Naive thymus-derived CD4-positive, alpha-beta T cell (primary cell): ENCODE measurements around the gene CD300H. TPM values are rescaled to one million over a fixed set of nuclear protein-coding genes. Genes with fewer than 3 reads are reported as not detected.

ENCODE experiments used
- ATAC-seq: fragments of 150-1000 bp; cut with Tn5 transposase; 2 replicates; pipeline ENCODE4 v1.10.0; 2021; ENCODE audit warnings: mild to moderate bottlenecking, moderate library complexity
- CTCF ChIA-PET: fragments of 350-600 bp; sonication (Branson Sonifier 250); formaldehyde crosslinking; loops from one replicate; lab custom pipeline; 2021; ENCODE audit warnings: antibody characterized with exemption; lab: Charles Lee
- POLR2A ChIA-PET: fragments of 350-600 bp; sonication (Branson Sonifier 250); formaldehyde crosslinking; loops from one replicate; lab custom pipeline; 2021; ENCODE audit warnings: antibody characterized with exemption, inconsistent platforms; lab: Charles Lee
- DNase-seq, 9 donors: peaks; one replicate each; pipeline versions ENCODE4 v3.0.0 to v3.0.0-alpha.2; 2020 to 2022; ENCODE audit warnings: mixed read lengths in 1 of 9
- H3K27ac ChIP-seq: one replicate; pipeline ENCODE4 v1.7.0; 2013; ENCODE audit warnings: mild to moderate bottlenecking, low read depth, low read length, moderate library complexity
- H3K27me3 ChIP-seq, 2 donors: one replicate each; pipeline ENCODE4 v1.7.0; 2013; ENCODE audit warnings: low read length in 2 of 2, mild to moderate bottlenecking in 2 of 2, moderate library complexity in 2 of 2; ENCODE audit not compliant: control insufficient read depth in 2 of 2, insufficient read depth in 2 of 2
- H3K36me3 ChIP-seq, 3 experiments: 1 replicate in 2 of 3; 2 replicates in 1 of 3; pipeline ENCODE4 v1.7.0; 2013; ENCODE audit warnings: low read length in 3 of 3, mild to moderate bottlenecking in 3 of 3, moderate library complexity in 1 of 3; ENCODE audit not compliant: insufficient read depth in 3 of 3, control insufficient read depth in 2 of 3
- H3K4me1 ChIP-seq, 2 donors: one replicate each; pipeline ENCODE4 v1.7.0; 2013; ENCODE audit warnings: low read length in 2 of 2, mild to moderate bottlenecking in 2 of 2, moderate library complexity in 1 of 2; ENCODE audit not compliant: control insufficient read depth in 2 of 2, insufficient read depth in 2 of 2
- H3K4me3 ChIP-seq: 2 replicates; pipeline ENCODE4 v1.7.0; 2013; ENCODE audit warnings: mild to moderate bottlenecking, low read length
- H3K9me3 ChIP-seq, 3 experiments: 1 replicate in 2 of 3; 2 replicates in 1 of 3; pipeline ENCODE4 v1.7.0; 2013; ENCODE audit warnings: low read length in 3 of 3; ENCODE audit not compliant: control insufficient read depth in 2 of 3
- H3K27ac Mint-ChIP-seq, 9 donors: one replicate each; pipeline ENCODE4 v1.8.0; 2020 to 2022; ENCODE audit warnings: mixed read lengths in 9 of 9, mild to moderate bottlenecking in 8 of 9, moderate library complexity in 5 of 9, inconsistent platforms in 2 of 9
- H3K27me3 Mint-ChIP-seq, 5 donors: one replicate each; pipeline ENCODE4 v1.8.0; 2021 to 2022; ENCODE audit warnings: mixed read lengths in 5 of 5, mild to moderate bottlenecking in 1 of 5
- H3K36me3 Mint-ChIP-seq, 5 donors: one replicate each; pipeline ENCODE4 v1.8.0; 2020 to 2022; ENCODE audit warnings: mixed read lengths in 5 of 5, mild to moderate bottlenecking in 3 of 5, inconsistent platforms in 1 of 5
- H3K4me1 Mint-ChIP-seq, 7 donors: one replicate each; pipeline ENCODE4 v1.8.0; 2020 to 2022; ENCODE audit warnings: mixed read lengths in 7 of 7, mild to moderate bottlenecking in 3 of 7, inconsistent platforms in 1 of 7
- H3K4me3 Mint-ChIP-seq, 10 donors: one replicate each; pipeline ENCODE4 v1.8.0; 2020 to 2022; ENCODE audit warnings: mild to moderate bottlenecking in 10 of 10, mixed read lengths in 10 of 10, moderate library complexity in 6 of 10, inconsistent platforms in 2 of 10
- H3K9me3 Mint-ChIP-seq, 11 donors: one replicate each; pipeline ENCODE4 v1.8.0; 2020 to 2022; ENCODE audit warnings: mixed read lengths in 11 of 11, mild to moderate bottlenecking in 4 of 11, inconsistent platforms in 1 of 11, moderate library complexity in 1 of 11
- intact Hi-C, 2 donors: fragments of 100-400 bp; cut with micrococcal nuclease; formaldehyde crosslinking; loops; one replicate each; pipeline ENCODE4 v1.15.1; 2023
- polyA plus RNA-seq, 2 donors: library from polyadenylated mRNA; unstranded; fragments of 300-500 nt; fragmentation: Illumina TruSeq; gene quantifications; one replicate each; pipeline ENCODE4 v1.2.3, GENCODE V29; 2021
- total RNA-seq, 6 experiments: library from RNA in 5 of 6; stranded (reverse) in 5 of 6; gene quantifications; 1 replicate in 5 of 6; 2 replicates in 1 of 6; pipeline ENCODE4 v1.2.3 and lab custom pipeline; 2021 to 2026

The CD300H gene
- total and polyA plus RNA-seq, 7 experiments from 2014 or later, result 0.72 to 18.3 TPM; not detected in 5

DNA sequence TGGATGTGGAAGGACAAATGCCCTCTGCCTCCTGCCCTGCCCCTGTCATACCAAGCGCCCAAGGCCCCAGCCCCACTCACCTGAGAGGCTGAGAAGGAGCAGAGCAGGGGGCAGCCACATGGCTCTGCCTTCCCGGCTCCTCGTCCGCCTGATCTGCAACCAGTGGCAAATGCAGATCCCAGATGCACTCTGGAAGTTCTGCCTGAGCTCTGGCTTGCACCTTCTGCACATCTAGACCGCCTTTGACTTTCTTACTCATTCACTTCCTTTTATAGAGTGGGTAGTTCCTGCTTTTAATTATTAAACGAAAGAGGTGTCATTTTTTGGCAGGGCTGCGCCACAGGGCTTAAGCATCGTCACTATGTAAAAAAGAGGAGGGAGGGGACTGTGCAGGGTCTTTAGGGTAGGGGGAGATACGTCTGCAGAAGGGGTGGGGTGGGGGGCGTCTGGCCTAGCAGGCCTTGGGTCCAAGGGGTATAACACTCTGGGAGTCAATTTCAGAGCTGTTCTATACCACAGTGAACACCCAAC lies 36.0 kb downstream of the CD300H start, which contains the start of gene CD300LB:
CD300LB (minus strand) TSS at position 245 of the 531 bp plus-strand sequence; CDS start at position 120, 125 bp downstream.
- Histone ChIP-seq H3K27me3 (peaks cover 0 to 4% of the 10 kb centered on the region in 2 donors), H3K27ac (no peak within 1 kb of the TSS), H3K4me3 (no peak within 1 kb of the TSS), H3K4me1 (no peaks in the 10 kb centered on the region), H3K36me3 (no peaks in the 10 kb centered on the region), H3K9me3 (no peaks in the 10 kb centered on the region)
- peaks cover 0 to 2% (median 0%) of the 10 kb centered on the region in 11 donors for H3K9me3 Mint-ChIP-seq
- DNase-seq (peak in 1 of 9 donors; percentile 15), ATAC-seq (peak; percentile 18)
- H3K4me1 Mint-ChIP-seq, result peaks cover 3 to 15% (median 6%) of the 10 kb centered on the region in 7 donors
- H3K27me3 Mint-ChIP-seq, result peaks cover 26 to 55% (median 44%) of the 10 kb centered on the region in 5 donors
- ChIA-PET POLR2A (no interaction called here), CTCF (interaction anchor here (1.4 kb wide), 1 partner anchor 152 kb away, joined by 4 read pairs; no protein-coding TSS in a partner anchor)
- no peaks in the 10 kb centered on the region for H3K36me3 Mint-ChIP-seq
- H3K4me3 Mint-ChIP-seq, result peak within 1 kb of the TSS in 2 of 10 donors; percentile 9 to 20
- intact Hi-C loops, result loop anchor here in 1 of 2 donors (5.0 kb wide), 1 partner anchor 319 kb away; the partner anchor contains the start of gene TTYH2
- no peak within 1 kb of the TSS for H3K27ac Mint-ChIP-seq

DNA sequence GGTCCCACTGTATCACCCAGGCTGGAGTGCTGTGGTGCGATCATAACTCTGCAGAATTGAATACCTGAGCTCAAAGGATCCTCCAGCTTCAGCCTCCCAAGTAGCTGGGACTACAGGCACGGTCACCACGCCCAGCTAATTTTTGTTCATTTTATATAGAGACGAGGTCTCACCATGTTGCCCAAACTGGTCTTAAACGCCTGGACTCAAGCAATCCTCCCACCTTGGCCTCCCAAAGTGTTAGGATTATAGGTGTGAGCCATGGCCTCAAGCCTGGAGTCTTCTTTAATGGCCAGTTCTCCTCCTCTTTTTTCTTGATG lies 36.5 kb downstream of the CD300H start:
- H3K27ac ChIP-seq, result no peak overlapping the region
- Mint-ChIP-seq H3K27ac (no peak overlapping the region), H3K4me1 (peaks cover 3 to 15% (median 6%) of the 10 kb centered on the region in 7 donors), H3K27me3 (peaks cover 21 to 53% (median 43%) of the 10 kb centered on the region in 5 donors), H3K4me3 (peak overlapping the region in 1 of 10 donors; percentile 4), H3K9me3 (peaks cover 0 to 2% (median 0%) of the 10 kb centered on the region in 11 donors), H3K36me3 (no peaks in the 10 kb centered on the region)
- CTCF ChIA-PET, result no interaction called here
- no peaks in the 10 kb centered on the region for H3K9me3 ChIP-seq
- H3K36me3 ChIP-seq, result no peaks in the 10 kb centered on the region
- POLR2A ChIA-PET, result no interaction called here
- no peak for DNase-seq
- intact Hi-C loops, result loop anchor here in 1 of 2 donors (5.0 kb wide), 1 partner anchor 318 kb away; the partner anchor contains the start of gene TTYH2
- H3K4me3 ChIP-seq, result no peak overlapping the region
- peaks cover 0 to 4% of the 10 kb centered on the region in 2 donors for H3K27me3 ChIP-seq
- H3K4me1 ChIP-seq, result no peaks in the 10 kb centered on the region
- ATAC-seq, result no peak

DNA sequence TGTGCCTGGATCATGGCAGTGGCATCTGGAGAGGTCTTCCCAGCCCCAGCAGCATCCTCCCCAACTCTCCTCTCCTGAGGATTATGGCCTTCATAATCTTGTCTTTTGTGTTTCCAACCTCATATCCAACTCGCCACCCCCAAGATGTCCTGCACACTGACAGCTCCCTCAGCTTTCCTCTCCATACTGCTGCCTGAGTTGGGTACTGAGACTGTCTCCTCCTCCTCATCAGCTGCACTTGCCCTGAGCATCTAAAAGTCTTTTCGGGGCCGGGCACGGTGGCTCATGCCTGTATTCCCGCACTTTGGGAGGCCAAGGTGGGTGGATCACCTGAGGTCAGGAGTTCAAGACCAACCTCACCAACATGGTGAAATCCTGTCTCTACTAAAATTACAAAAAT lies 38.1 kb downstream of the CD300H start:
- no peaks in the 10 kb centered on the region for H3K4me1 ChIP-seq
- no peaks in the 10 kb centered on the region for H3K36me3 Mint-ChIP-seq
- no peak for ATAC-seq
- no peak overlapping the region for H3K4me3 ChIP-seq
- ChIA-PET POLR2A (no interaction called here), CTCF (no interaction called here)
- H3K9me3 Mint-ChIP-seq, result peaks cover 0 to 2% (median 0%) of the 10 kb centered on the region in 11 donors
- peak overlapping the region in 1 of 9 donors; percentile 29 for H3K27ac Mint-ChIP-seq
- no peaks in the 10 kb centered on the region for H3K36me3 ChIP-seq
- no peaks in the 10 kb centered on the region for H3K27me3 ChIP-seq
- peak in 1 of 9 donors; percentile 12 for DNase-seq
- intact Hi-C loops, result no loop called here
- H3K4me3 Mint-ChIP-seq, result no peak overlapping the region
- H3K9me3 ChIP-seq, result no peaks in the 10 kb centered on the region
- peaks cover 3 to 18% (median 6%) of the 10 kb centered on the region in 7 donors for H3K4me1 Mint-ChIP-seq
- H3K27me3 Mint-ChIP-seq, result peaks cover 20 to 52% (median 34%) of the 10 kb centered on the region in 5 donors
- H3K27ac ChIP-seq, result no peak overlapping the region

DNA sequence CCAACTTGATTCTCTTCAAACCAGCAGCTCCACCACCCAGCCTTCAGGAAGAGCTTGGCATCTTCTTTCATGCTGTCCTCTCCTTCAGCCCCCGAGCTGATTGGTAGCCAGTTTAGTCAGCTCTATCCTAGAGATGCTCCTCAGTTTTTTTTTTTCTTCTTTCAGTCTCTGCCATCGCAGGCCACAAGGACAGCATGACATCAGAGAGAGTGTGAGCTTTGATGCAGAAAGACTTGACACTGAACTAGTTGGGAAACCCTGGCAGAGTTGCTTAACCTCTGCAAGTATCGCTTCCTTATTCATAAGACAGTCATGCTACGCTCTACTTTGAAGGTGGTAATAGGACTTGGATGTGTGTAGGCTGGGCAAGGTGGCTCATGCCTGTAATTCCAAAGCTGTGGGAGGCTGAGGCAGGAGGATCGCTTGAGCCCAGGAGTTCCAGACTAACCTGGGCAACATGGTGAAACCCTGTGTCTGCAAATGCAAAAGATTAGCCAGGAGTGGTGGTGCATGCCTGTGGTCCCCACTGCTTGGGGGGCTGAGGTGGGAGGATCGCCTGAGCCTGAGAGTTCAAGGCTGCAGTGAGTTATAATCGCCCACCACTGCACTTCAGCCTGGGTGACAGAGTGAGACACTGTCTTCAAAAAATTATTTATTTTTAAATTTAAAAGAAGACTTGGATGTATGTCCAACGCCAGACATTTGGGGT lies 38.7 kb downstream of the CD300H start:
- H3K27me3 Mint-ChIP-seq, result peaks cover 23 to 50% (median 32%) of the 10 kb centered on the region in 5 donors
- ATAC-seq, result peak; percentile 64

DNA sequence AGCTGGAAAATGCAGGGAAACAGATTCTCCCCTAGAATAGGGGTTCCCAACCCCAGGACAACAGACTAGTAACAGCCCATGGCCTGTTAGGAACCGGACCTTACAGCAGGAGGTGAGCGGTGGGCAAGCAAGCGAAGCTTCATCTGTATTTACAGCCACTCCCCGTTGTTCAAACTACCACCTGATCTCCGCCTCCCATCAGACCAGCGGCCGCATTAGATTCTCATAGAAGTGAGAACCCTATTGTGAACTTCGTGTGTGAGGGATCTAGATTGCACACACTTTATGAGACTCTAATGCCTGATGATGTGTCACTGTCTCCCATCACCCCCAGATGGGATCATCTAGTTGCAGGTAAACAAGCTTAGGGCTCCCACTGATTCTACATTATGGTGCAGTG lies 39.6 kb downstream of the CD300H start:
- H3K27ac Mint-ChIP-seq, result no peak overlapping the region
- ATAC-seq, result no peak
- intact Hi-C loops, result no loop called here
- H3K4me3 Mint-ChIP-seq, result no peak overlapping the region
- Histone ChIP-seq H3K27me3 (no peaks in the 10 kb centered on the region), H3K27ac (no peak overlapping the region), H3K4me3 (no peak overlapping the region), H3K4me1 (no peaks in the 10 kb centered on the region), H3K36me3 (no peaks in the 10 kb centered on the region), H3K9me3 (no peaks in the 10 kb centered on the region)
- no peaks in the 10 kb centered on the region for H3K36me3 Mint-ChIP-seq
- H3K9me3 Mint-ChIP-seq, result peaks cover 0 to 6% (median 4%) of the 10 kb centered on the region in 11 donors
- peaks cover under 1 to 14% (median 4%) of the 10 kb centered on the region in 7 donors for H3K4me1 Mint-ChIP-seq
- DNase-seq, result no peak
- CTCF ChIA-PET, result no interaction called here
- POLR2A ChIA-PET, result no interaction called here
- H3K27me3 Mint-ChIP-seq, result peaks cover 21 to 50% (median 27%) of the 10 kb centered on the region in 5 donors

More for the DNA sequence above, 38.7 kb downstream of the CD300H start:
- no peak overlapping the region for H3K27ac Mint-ChIP-seq
- no peaks in the 10 kb centered on the region for H3K4me1 ChIP-seq
- POLR2A ChIA-PET, result no interaction called here
- H3K27ac ChIP-seq, result no peak overlapping the region
- H3K36me3 Mint-ChIP-seq, result no peaks in the 10 kb centered on the region
- CTCF ChIA-PET, result no interaction called here
- H3K9me3 Mint-ChIP-seq, result peaks cover 0 to 2% (median 0%) of the 10 kb centered on the region in 11 donors
- intact Hi-C loops, result no loop called here
- H3K9me3 ChIP-seq, result no peaks in the 10 kb centered on the region
- peaks cover 3 to 18% (median 6%) of the 10 kb centered on the region in 7 donors for H3K4me1 Mint-ChIP-seq
- H3K36me3 ChIP-seq, result no peaks in the 10 kb centered on the region
- DNase-seq, result peak in 1 of 9 donors; percentile 12
- H3K27me3 ChIP-seq, result no peaks in the 10 kb centered on the region
- no peak overlapping the region for H3K4me3 ChIP-seq
- H3K4me3 Mint-ChIP-seq, result no peak overlapping the region

DNA sequence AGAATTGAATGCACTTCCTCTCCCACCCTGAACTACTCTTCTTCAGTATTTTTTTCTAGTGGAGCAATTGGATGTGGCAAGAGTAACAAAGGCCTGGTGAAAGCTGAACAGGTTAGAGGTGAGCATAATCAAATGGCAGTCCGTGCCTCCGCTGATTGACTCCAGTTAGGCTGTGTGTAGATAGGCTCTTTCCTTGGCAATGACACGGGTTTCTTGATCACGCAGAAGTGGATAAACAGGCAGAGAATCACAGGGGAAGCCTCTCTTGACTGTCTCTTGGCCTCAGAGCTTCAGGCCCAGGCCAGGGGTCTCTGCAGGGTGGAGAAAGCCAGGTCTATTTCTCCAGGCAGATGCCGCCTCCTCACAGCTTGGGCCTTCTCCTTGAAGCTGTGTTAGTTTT lies 40.2 kb downstream of the CD300H start:
- DNase-seq (no peak), ATAC-seq (no peak)
- Mint-ChIP-seq H3K27ac (no peak overlapping the region), H3K27me3 (peaks cover 15 to 50% (median 26%) of the 10 kb centered on the region in 5 donors), H3K36me3 (no peaks in the 10 kb centered on the region), H3K4me1 (peaks cover 0 to 9% (median 0%) of the 10 kb centered on the region in 7 donors), H3K4me3 (no peak overlapping the region), H3K9me3 (peaks cover 0 to 6% (median 4%) of the 10 kb centered on the region in 11 donors)
- intact Hi-C loops, result no loop called here
- POLR2A ChIA-PET, result no interaction called here
- Histone ChIP-seq H3K9me3 (no peaks in the 10 kb centered on the region), H3K4me1 (no peaks in the 10 kb centered on the region), H3K36me3 (no peaks in the 10 kb centered on the region), H3K27me3 (no peaks in the 10 kb centered on the region), H3K27ac (no peak overlapping the region), H3K4me3 (no peak overlapping the region)
- CTCF ChIA-PET, result no interaction called here
